Trophoblast cell (in vitro differentiated cells and primary cell): ENCODE data around the gene WHAMM.
"Not testable (repeated sequence)": the region's sequence is repeated elsewhere in the genome, so short reads cannot be mapped to it uniquely, and the experiment has no call there.

ENCODE experiments used
- DNase-seq, 2 donors: peaks; one replicate each; pipeline ENCODE4 v3.0.0-alpha.2; 2016
- H2AFZ ChIP-seq: 2 replicates; pipeline ENCODE4 v1.6.1; 2013; ENCODE audit warnings: low read length, moderate library complexity, mild to moderate bottlenecking; ENCODE audit not compliant: insufficient read depth, poor library complexity
- H2AK5ac ChIP-seq: 2 replicates; pipeline ENCODE4 v1.6.1; 2013; ENCODE audit warnings: mild to moderate bottlenecking, low read length
- H2BK120ac ChIP-seq: 2 replicates; pipeline ENCODE4 v1.6.1; 2013; ENCODE audit warnings: low read length, mild to moderate bottlenecking, moderate library complexity; ENCODE audit not compliant: insufficient read depth, poor library complexity
- H2BK12ac ChIP-seq: 2 replicates; pipeline ENCODE4 v1.6.1; 2013; ENCODE audit warnings: mild to moderate bottlenecking, low read length, moderate library complexity
- H2BK5ac ChIP-seq: 2 replicates; pipeline ENCODE4 v1.6.1; 2013; ENCODE audit warnings: low read length, low read depth, moderate library complexity, mild to moderate bottlenecking; ENCODE audit not compliant: poor library complexity
- H3K14ac ChIP-seq: 2 replicates; pipeline ENCODE4 v1.6.1; 2013; ENCODE audit warnings: mild to moderate bottlenecking, low read length
- H3K18ac ChIP-seq: 2 replicates; pipeline ENCODE4 v1.6.1; 2013; ENCODE audit warnings: mild to moderate bottlenecking, low read length
- H3K23ac ChIP-seq: 2 replicates; pipeline ENCODE4 v1.6.1; 2013; ENCODE audit warnings: low read length
- H3K27ac ChIP-seq: 2 replicates; pipeline ENCODE4 v1.5.1; 2013; ENCODE audit warnings: low read depth, mild to moderate bottlenecking, inconsistent platforms, low read length, moderate library complexity
- H3K27me3 ChIP-seq: 2 replicates; pipeline ENCODE4 v1.6.1; 2013; ENCODE audit warnings: inconsistent platforms, mild to moderate bottlenecking, low read length, moderate library complexity; ENCODE audit not compliant: insufficient read depth
- H3K36me3 ChIP-seq, 2 experiments: 1 replicate in 1 of 2; 2 replicates in 1 of 2; pipeline ENCODE4 v1.6.1; 2013; ENCODE audit warnings: low read length in 2 of 2, mild to moderate bottlenecking in 2 of 2, moderate library complexity in 1 of 2; ENCODE audit not compliant: insufficient read depth in 2 of 2, control insufficient read depth in 1 of 2
- H3K4ac ChIP-seq: 2 replicates; pipeline ENCODE4 v1.6.1; 2013; ENCODE audit warnings: low read depth, mild to moderate bottlenecking, low read length, moderate library complexity
- H3K4me1 ChIP-seq, 2 experiments: 1 replicate in 1 of 2; 2 replicates in 1 of 2; pipeline ENCODE4 v1.6.1; 2013; ENCODE audit warnings: low read length in 2 of 2, mild to moderate bottlenecking in 2 of 2, moderate library complexity in 1 of 2; ENCODE audit not compliant: insufficient read depth in 2 of 2, control insufficient read depth in 1 of 2
- H3K4me2 ChIP-seq: 2 replicates; pipeline ENCODE4 v1.6.1; 2013; ENCODE audit warnings: inconsistent platforms, mild to moderate bottlenecking, low read length, moderate library complexity
- H3K4me3 ChIP-seq: 2 replicates; pipeline ENCODE4 v1.5.1; 2013; ENCODE audit warnings: mild to moderate bottlenecking, low read depth, low read length, inconsistent platforms
- H3K79me1 ChIP-seq: one replicate; pipeline ENCODE4 v1.6.1; 2013; ENCODE audit warnings: low read length
- H3K79me2 ChIP-seq: 2 replicates; pipeline ENCODE4 v1.6.1; 2013; ENCODE audit warnings: low read length, mild to moderate bottlenecking; ENCODE audit not compliant: control insufficient read depth, insufficient read depth, poor library complexity
- H3K9ac ChIP-seq: 2 replicates; pipeline ENCODE4 v1.6.1; 2013; ENCODE audit warnings: mild to moderate bottlenecking, low read length
- H3K9me3 ChIP-seq: 2 replicates; pipeline ENCODE4 v1.6.1; 2013; ENCODE audit warnings: low read depth, mild to moderate bottlenecking, control low read depth, inconsistent platforms, low read length; ENCODE audit not compliant: insufficient read depth
- H4K12ac ChIP-seq: 2 replicates; pipeline ENCODE4 v1.6.1; 2013; ENCODE audit warnings: low read depth, mild to moderate bottlenecking, low read length, moderate library complexity
- H4K8ac ChIP-seq: 2 replicates; pipeline ENCODE4 v1.6.1; 2013; ENCODE audit warnings: low read depth, mild to moderate bottlenecking, low read length, moderate library complexity
- H4K91ac ChIP-seq: one replicate; pipeline ENCODE4 v1.6.1; 2013; ENCODE audit warnings: low read depth, mild to moderate bottlenecking, low read length, moderate library complexity
- WGBS: extraction: QIAGEN DNeasy Blood & Tissue Kit; methylation state at CpG from one replicate; pipeline ENCODE4 v1.1.7; 2013; ENCODE audit warnings: missing lambda C conversion rate; ENCODE audit not compliant: insufficient read length, insufficient coverage; ENCODE audit errors: extremely low coverage; 5-methylcytosine and 5-hydroxymethylcytosine counted together

Gene WHAMM

GRCh38 chr15:82820128-82820527 is 10.7 kb downstream of the WHAMM start:
- H3K23ac ChIP-seq, result no peak overlapping the region
- no peaks in the 10 kb centered on the region for H3K9me3 ChIP-seq
- H3K27me3 ChIP-seq, result no peaks in the 10 kb centered on the region
- no peak overlapping the region for H3K4me2 ChIP-seq
- H2AFZ ChIP-seq, result no peak overlapping the region
- H3K4me3 ChIP-seq, result no peak overlapping the region
- peaks cover 21 to 22% of the 10 kb centered on the region in 2 experiments for H3K36me3 ChIP-seq
- H3K4ac ChIP-seq, result no peak overlapping the region
- no peak overlapping the region for H3K14ac ChIP-seq
- H3K18ac ChIP-seq, result no peak overlapping the region
- no peak overlapping the region for H2BK120ac ChIP-seq
- no peak overlapping the region for H3K27ac ChIP-seq
- no peak overlapping the region for H2AK5ac ChIP-seq
- H4K91ac ChIP-seq, result no peak overlapping the region
- no peak overlapping the region for H4K8ac ChIP-seq
- no peak for DNase-seq
- no peak overlapping the region for H4K12ac ChIP-seq
- H2BK12ac ChIP-seq, result no peak overlapping the region
- no peaks in the 10 kb centered on the region for H3K4me1 ChIP-seq
- H2BK5ac ChIP-seq, result no peak overlapping the region
- no peaks in the 10 kb centered on the region for H3K79me2 ChIP-seq
- H3K79me1 ChIP-seq, result no peaks in the 10 kb centered on the region
- no peak overlapping the region for H3K9ac ChIP-seq

- not testable (repeated sequence) for H3K23ac ChIP-seq, H3K79me1 ChIP-seq, H3K4me1 ChIP-seq, H4K91ac ChIP-seq, H2AK5ac ChIP-seq, H3K79me2 ChIP-seq, H2BK120ac ChIP-seq, H3K4me3 ChIP-seq, DNase-seq, H2BK12ac ChIP-seq, H4K8ac ChIP-seq, H2BK5ac ChIP-seq, H3K4ac ChIP-seq, H3K27ac ChIP-seq, H3K14ac ChIP-seq, H3K9me3 ChIP-seq, H3K9ac ChIP-seq, H3K18ac ChIP-seq, H3K4me2 ChIP-seq, H3K27me3 ChIP-seq, H4K12ac ChIP-seq, H2AFZ ChIP-seq
- H3K36me3 ChIP-seq, result peaks cover 25% of the 10 kb centered on the region in 2 experiments
- no CpG with 5 or more reads among the region's 3 CpGs for WGBS
These were observed 12.0 kb downstream of the WHAMM start for GRCh38 chr15:82821396-82821795.

GRCh38 chr15:82821851-82822250 is 12.4 kb downstream of the WHAMM start:
- not testable (repeated sequence) for DNase-seq

GRCh38 chr15:82823049-82823448 is 13.6 kb downstream of the WHAMM start:
- WGBS, result no CpG with 5 or more reads among the region's 5 CpGs
- Histone ChIP-seq H3K4me3 (no peak overlapping the region), H3K18ac (no peak overlapping the region), H2BK120ac (no peak overlapping the region), H3K4me1 (no peaks in the 10 kb centered on the region), H2BK5ac (no peak overlapping the region), H3K79me2 (no peaks in the 10 kb centered on the region), H3K23ac (no peak overlapping the region), H3K4ac (no peak overlapping the region), H3K4me2 (no peak overlapping the region), H3K14ac (no peak overlapping the region), H3K79me1 (no peaks in the 10 kb centered on the region), H4K8ac (no peak overlapping the region), H3K9me3 (no peaks in the 10 kb centered on the region), H3K27ac (no peak overlapping the region), H4K91ac (no peak overlapping the region), H4K12ac (no peak overlapping the region), H2AFZ (no peak overlapping the region), H3K9ac (no peak overlapping the region), H3K36me3 (peaks cover 27 to 30% of the 10 kb centered on the region in 2 experiments), H3K27me3 (no peaks in the 10 kb centered on the region), H2AK5ac (no peak overlapping the region), H2BK12ac (no peak overlapping the region)
- no peak for DNase-seq

More at GRCh38 chr15:82821851-82822250, 12.4 kb downstream of the WHAMM start:
- not testable (repeated sequence) for H3K23ac ChIP-seq, H2BK120ac ChIP-seq, H2BK5ac ChIP-seq, H3K79me2 ChIP-seq, H2AFZ ChIP-seq, H3K4me1 ChIP-seq, H4K12ac ChIP-seq, H2AK5ac ChIP-seq, H2BK12ac ChIP-seq, H3K4me3 ChIP-seq, H3K9me3 ChIP-seq, H3K79me1 ChIP-seq, H3K4ac ChIP-seq, H4K91ac ChIP-seq, H3K14ac ChIP-seq, H3K27ac ChIP-seq, H3K4me2 ChIP-seq, H3K9ac ChIP-seq, H3K18ac ChIP-seq, H3K27me3 ChIP-seq, H4K8ac ChIP-seq
- H3K36me3 ChIP-seq, result peaks cover 27% of the 10 kb centered on the region in 2 experiments
